Left ventricle myocardium inferior (tissue), 1 donor: ENCODE results near the gene ASIC3. TPM values are rescaled to one million over a fixed set of nuclear protein-coding genes. Genes with fewer than 3 reads are reported as not detected.

ENCODE experiments used
- DNase-seq: peaks from one replicate; pipeline ENCODE4 v3.0.0-alpha.2; 2020
- H3K27ac ChIP-seq: fragments of 200-600 bp; replicated peaks from 2 replicates; pipeline ENCODE4 v1.8.0; 2021
- H3K27me3 ChIP-seq: fragments of 200-600 bp; 2 replicates; pipeline ENCODE4 v1.8.0; 2021; ENCODE audit warnings: low read depth
- H3K36me3 ChIP-seq: fragments of 200-600 bp; 2 replicates; pipeline ENCODE4 v1.8.0; 2021
- H3K4me1 ChIP-seq: fragments of 200-600 bp; 2 replicates; pipeline ENCODE4 v1.8.0; 2021
- H3K4me3 ChIP-seq: fragments of 200-600 bp; 2 replicates; pipeline ENCODE4 v1.8.0; 2021; ENCODE audit warnings: mild to moderate bottlenecking, moderate library complexity
- H3K9me3 ChIP-seq: fragments of 200-600 bp; replicated peaks from 2 replicates; pipeline ENCODE4 v1.8.0; 2021
- CTCF ChIP-seq: fragments of 200-600 bp; IDR thresholded peaks from 2 replicates; pipeline ENCODE4 v1.8.0; 2021; ENCODE audit warnings: antibody characterized with exemption, mild to moderate bottlenecking, borderline replicate concordance
- intact Hi-C: fragments of 100-400 bp; cut with micrococcal nuclease; formaldehyde crosslinking; loops from one replicate; pipeline ENCODE4 v1.11.0; 2022
- total RNA-seq: library from RNA; stranded (reverse); fragmentation: NEBNext Ultra II Directional; extraction: Animal tissue kit (Norgen Biotek cat#: 25700); gene quantifications from one replicate; pipeline ENCODE4 v1.2.1, GENCODE V29; 2021
- donor health status: DM: no; HTN: yes; CAD: no; lungs with severe emphysema.

Gene ASIC3
- total RNA-seq, 1 donor from 2014 or later: 5.3 TPM

DNA sequence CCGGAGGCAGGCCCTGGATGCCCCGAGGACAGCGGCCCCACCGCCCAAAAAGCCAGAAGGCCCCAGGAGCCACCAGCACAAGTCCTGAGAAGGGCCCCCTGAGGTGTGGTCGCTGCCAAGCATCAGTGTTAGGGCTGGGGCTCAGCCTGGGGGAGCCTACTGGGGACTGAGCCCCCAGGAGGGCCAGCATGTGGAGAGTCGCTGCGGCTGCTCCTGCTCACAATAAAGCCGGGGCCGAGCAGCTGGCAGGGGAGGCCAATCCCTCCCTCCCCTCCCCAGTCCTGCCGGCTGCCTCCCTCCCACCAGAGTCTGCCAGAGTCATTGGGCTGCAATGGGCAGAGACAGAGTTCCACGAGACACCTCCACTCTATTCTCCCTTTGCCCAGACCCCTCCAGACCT, 3.1 kb upstream of the ASIC3 start:
- peaks cover under 1% of the 10 kb centered on the region for H3K27me3 ChIP-seq
- H3K36me3 ChIP-seq: peaks cover 23% of the 10 kb centered on the region
- H3K27ac ChIP-seq: no peak overlapping the region
- H3K9me3 ChIP-seq: no peaks in the 10 kb centered on the region
- TF ChIP-seq CTCF: no peak
- intact Hi-C loops: no loop called here
- DNase-seq: no peak
- H3K4me3 ChIP-seq: no peak overlapping the region
- peaks cover under 1% of the 10 kb centered on the region for H3K4me1 ChIP-seq

- no peak overlapping the region for H3K27ac ChIP-seq
- H3K36me3 ChIP-seq: peaks cover 23% of the 10 kb centered on the region
- intact Hi-C loops: no loop called here
- H3K4me1 ChIP-seq: peaks cover 3% of the 10 kb centered on the region
- no peak for DNase-seq
- H3K27me3 ChIP-seq: peaks cover 8% of the 10 kb centered on the region
- no peak overlapping the region for H3K4me3 ChIP-seq
- H3K9me3 ChIP-seq: no peaks in the 10 kb centered on the region
- TF ChIP-seq CTCF: no peak
These were observed 2.4 kb upstream of the ASIC3 start for GRCh38 chr7:151045967-151046366.

DNA sequence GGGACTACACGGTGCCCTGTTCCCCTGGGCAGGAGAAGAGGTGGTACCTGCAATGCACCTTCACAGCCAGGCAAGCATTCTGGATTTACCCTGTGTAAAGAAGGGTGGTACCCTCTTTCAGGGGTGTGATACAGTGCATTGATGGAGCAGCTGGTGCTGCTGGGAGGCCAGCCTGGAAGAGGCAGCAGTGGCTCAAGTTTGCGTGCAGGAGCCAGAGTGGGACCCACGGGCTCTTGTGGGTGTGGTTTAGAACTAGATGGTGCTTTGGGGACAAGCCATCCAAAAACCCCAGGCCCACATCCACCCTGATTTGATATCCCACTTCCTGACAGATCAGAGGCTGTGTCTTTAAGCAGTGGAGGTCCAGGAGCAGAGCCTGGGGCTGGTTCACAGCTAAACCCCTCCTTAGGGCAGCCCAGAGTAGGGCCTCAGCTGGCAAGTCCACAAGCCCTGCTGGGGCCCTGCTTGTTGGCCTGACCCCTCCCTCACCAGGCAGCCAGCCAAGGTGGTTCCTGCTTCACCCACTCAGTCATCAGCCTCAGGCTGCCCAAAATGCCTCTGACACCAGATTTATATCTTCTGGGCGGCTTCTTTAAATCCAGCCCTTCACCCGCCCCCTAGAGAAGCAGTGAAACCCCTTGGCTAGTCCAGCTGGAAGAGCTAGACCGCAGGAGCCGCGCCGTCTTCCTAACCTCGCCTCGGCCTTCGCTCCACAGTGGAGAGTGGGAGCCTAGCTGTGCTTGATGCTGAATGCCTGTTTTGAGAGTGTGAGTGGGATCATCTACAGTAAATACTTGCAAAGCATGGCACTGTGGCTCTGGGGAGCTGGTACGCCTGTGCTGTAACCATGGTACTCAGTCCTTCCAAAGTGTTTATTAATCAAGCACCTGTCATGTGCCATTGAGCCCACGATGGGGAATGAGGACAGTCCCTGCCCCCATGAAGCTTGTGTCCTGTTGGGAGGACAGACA, 1.4 kb upstream of the ASIC3 start:
- no peak overlapping the region for H3K27ac ChIP-seq
- no peak overlapping the region for H3K4me3 ChIP-seq
- H3K27me3 ChIP-seq: peaks cover 8% of the 10 kb centered on the region
- no peak for TF ChIP-seq CTCF
- peaks cover 10% of the 10 kb centered on the region for H3K4me1 ChIP-seq
- peaks cover 23% of the 10 kb centered on the region for H3K36me3 ChIP-seq
- H3K9me3 ChIP-seq: no peaks in the 10 kb centered on the region
- intact Hi-C loops: no loop called here
- no peak for DNase-seq

GRCh38 chr7:151048911-151049463, 656 bp downstream of the ASIC3 start:
- H3K4me1 ChIP-seq: peaks cover 10% of the 10 kb centered on the region
- intact Hi-C loops: no loop called here
- TF ChIP-seq CTCF: no peak
- H3K4me3 ChIP-seq: no peak overlapping the region
- peaks cover 8% of the 10 kb centered on the region for H3K27me3 ChIP-seq
- no peaks in the 10 kb centered on the region for H3K9me3 ChIP-seq
- no peak for DNase-seq
- H3K27ac ChIP-seq: no peak overlapping the region
- peaks cover 12% of the 10 kb centered on the region for H3K36me3 ChIP-seq

- H3K27me3 ChIP-seq: peaks cover 8% of the 10 kb centered on the region
- H3K4me1 ChIP-seq: peaks cover 10% of the 10 kb centered on the region
- peak; percentile 52 for DNase-seq
- H3K4me3 ChIP-seq: peak overlapping the region; percentile 36
- intact Hi-C loops: no loop called here
- no peaks in the 10 kb centered on the region for H3K36me3 ChIP-seq
- TF ChIP-seq CTCF: no peak
- H3K27ac ChIP-seq: no peak overlapping the region
- H3K9me3 ChIP-seq: no peaks in the 10 kb centered on the region
These were observed 2.8 kb downstream of the ASIC3 start for GRCh38 chr7:151051108-151051507.
